GM19043 (cell line): ENCODE measurements around the gene OSBPL6.
"Not testable (repeated sequence)": the region's sequence is repeated elsewhere in the genome, so short reads cannot be mapped to it uniquely, and the experiment has no call there.

ENCODE experiments used
- ATAC-seq: cut with Tn5 transposase; IDR thresholded peaks from one replicate; pipeline ENCODE4 v1.9.1; 2021; ENCODE audit warnings: low read depth; ENCODE audit not compliant: unreplicated experiment

OSBPL6 gene

DNA sequence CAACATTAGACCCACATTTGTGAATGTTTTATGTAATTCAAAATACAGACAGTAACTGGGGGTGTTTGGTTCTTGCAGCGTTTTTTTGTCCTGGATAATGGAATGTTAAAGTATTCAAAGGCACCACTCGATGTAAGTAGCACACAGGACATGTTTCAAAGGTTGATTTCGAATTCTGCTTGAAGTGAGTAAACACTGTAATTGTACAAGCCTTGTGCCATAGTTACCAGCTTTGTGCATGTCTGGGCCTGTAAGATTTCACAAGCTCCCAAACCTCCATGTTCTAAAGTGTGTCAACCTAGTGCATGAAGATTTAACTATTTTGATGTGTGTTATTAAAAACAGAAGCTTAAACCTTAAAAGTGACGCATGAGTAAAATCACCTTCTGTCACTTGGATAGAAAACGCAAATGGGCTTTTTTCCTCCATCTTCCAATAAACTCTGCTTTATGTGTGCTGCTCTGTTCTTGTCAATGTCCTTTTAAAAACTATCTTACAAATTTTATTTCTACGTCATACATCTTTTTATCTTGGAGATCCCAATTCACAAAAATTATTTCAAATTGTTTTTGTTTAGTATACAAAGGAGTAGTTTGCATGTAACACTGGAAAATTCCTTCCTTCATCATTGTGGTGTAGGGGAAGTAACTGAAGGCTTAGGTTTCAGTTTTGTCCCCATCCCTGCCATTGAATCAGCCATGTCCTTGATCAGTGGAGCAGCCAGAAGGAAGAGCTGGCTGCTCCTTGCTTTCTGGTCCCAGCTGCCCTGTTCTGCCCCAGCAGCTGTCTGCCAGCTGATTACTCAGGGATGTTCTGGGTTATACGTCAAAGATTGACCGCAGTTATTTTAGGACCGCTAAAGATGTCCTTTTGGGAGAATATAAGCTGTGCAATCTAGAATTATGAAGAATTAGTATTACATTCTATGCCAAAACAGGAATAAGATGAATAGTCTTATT is 137.4 kb downstream of the OSBPL6 start:
- no peak for ATAC-seq

DNA sequence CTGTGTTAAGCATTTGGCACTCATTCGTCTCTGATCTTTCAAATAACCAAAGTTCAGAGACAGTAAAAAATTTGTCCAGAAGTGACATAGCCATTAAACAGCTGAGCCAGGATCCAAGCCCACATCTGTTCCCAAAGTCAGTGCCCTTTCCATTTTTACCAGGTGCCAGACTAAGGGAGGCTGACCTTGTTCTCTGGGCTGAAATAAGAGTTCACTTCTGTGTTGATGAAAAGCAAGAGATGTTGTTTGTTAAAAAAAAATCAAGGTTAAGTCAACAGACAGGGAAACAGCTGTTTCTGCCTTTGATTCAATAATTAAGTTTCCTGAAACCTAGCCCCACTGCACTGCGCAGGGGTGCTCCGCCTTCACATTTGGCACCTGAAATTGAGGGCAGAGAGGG is 139.5 kb downstream of the OSBPL6 start:
- ATAC-seq, result no peak

GRCh38 chr2:178335230-178335629 is 140.9 kb downstream of the OSBPL6 start:
- ATAC-seq, result no peak

DNA sequence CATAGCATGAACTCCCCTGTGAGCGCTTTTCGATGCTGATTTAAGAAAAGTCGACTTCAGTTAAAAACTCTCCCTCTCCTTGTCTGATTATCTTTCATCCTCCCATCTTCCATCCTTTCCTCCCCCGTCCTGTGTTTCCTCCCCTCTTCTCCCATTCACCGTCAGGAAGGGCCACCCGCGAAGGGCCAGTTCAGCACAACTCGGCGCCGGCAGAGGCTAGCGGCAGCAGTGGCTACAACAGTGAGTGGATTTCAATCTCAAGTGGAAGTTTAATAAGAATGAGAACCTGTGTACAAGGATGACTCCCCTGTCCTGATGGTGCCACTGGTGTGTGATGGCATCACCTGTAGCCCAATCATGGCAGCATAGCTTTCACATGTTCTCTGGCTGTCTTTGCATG is 149.8 kb downstream of the OSBPL6 start:
- ATAC-seq, result no peak

DNA sequence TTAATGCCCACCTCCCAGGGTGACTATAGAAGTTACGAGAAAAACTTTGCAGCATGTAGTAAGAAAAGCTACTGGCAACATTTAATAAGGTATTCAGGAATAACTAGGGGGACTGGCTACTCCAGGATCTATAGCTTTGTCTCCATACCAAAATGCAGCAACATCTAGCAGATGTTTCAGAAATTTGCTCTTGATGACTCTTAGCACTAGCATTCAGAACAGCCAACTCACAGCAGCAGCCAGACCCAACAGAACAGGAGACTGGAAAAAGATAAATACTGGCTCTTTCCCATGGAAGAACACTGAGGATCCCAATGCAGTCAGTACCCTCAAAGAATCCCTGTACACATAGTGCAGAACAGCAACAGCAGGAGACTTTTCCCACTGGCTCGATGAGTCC is 151.6 kb downstream of the OSBPL6 start:
- no peak for ATAC-seq

DNA sequence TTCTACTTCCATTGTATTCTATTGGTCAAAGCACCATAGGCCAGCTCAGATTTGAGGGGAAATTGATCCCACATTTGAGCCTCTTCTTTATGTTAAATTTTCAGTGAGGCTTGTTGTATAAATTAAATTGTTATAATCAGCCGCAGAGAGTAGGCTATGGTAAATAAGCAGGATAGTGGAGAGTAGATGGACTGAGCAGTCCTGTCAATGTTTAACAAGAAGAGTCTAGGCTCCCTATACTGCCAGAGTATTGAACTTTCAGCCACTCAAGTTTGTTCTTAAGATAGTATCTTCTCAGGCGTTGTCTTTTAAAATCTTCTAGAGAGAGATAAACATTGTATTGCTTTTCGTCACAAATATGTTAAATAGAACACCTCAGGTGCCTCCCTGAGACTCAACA is 155.7 kb downstream of the OSBPL6 start:
- ATAC-seq, result no peak

DNA sequence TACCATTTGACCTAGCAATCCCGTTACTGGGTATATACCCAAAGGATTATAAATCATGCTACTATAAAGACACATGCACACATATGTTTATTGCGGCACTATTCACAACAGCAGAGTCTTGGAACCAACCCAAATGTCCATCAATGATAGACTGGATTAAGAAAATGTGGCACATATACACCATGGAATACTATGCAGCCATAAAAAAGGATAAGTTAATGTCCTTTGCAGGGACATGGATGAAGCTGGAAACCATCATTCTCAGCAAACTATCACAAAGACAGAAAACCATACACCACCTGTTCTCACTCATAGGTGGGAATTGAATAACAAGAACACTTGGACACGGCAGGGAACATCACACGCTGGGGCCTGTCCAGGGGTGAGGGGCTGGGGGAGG is 163.4 kb downstream of the OSBPL6 start:
- ATAC-seq, result not testable (repeated sequence)

DNA sequence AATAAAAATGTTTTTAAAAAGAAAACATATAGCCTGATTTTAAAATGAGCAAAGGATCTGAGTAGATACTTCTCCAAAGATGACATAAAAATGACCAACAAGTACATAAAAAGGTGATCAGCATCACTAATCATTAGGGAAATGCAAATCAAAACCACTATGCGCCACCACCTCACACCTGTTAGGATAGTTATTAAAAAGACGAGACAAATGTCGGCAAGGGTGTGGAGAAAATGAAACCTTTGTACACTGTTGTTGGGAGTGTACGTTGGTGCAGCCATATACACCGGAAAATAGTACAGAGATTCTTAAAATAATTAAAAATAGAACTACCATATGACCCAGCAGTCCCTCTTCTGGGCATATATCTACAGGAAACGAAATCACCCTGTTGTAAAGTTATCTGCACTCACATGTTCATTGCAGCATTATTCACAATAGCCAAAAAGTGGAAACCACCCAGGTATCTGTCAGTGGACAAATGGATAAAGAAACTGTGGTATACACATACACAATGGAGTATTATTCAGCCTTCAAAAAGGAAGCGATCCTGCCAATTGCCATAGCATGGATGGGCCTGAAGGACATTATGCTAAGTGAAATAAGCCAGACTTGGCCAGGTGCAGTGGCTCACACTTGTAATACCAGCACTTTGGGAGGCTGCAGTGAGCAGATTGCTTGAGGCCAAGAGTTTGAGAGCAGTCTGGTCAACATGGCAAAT is 165.0 kb downstream of the OSBPL6 start:
- ATAC-seq, result no peak

- no peak for ATAC-seq
Measured at GRCh38 chr2:178361588-178361987, 167.3 kb downstream of the OSBPL6 start.

GRCh38 chr2:178363252-178363651 is 168.9 kb downstream of the OSBPL6 start:
- no peak for ATAC-seq

GRCh38 chr2:178365116-178365515 is 170.8 kb downstream of the OSBPL6 start:
- ATAC-seq, result no peak

DNA sequence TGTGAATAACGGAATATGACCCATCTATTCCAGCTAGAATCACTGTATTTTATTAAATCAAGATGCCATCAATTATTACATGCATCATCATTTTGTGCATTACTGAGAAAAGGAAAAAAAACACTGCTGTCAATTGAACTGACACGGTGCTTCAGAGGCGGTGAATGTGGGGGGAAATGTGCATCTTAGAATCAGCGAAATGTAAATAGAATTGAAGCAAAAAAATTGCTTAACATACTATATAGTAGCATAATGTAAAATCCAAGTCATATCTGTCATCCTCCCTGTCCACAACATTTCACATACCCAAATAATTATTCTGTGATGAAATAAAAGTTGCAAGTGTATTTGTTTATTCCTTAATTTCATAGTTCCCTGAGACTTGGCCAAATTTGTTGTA is 172.1 kb downstream of the OSBPL6 start:
- ATAC-seq, result no peak

DNA sequence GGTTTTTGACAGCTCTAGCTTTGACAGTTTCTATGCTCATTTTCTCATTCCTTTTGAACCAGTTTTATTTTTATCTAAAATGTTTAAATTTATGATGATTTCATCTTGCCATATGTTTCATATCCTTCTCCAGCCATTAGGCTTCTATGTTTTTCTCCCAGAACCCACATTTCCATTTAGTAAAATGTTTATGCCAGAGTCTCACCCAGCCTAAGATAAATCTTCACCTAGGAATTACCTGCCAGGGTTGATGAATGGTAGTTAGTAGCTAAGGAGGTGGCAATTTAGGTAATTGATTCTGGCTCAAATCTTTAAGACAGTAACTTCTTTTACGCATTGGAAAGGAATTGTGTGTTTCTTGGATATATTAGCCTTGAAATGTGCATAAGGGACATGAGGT is 173.0 kb downstream of the OSBPL6 start:
- ATAC-seq, result no peak

GRCh38 chr2:178374865-178375264 is 180.6 kb downstream of the OSBPL6 start:
- ATAC-seq, result no peak

DNA sequence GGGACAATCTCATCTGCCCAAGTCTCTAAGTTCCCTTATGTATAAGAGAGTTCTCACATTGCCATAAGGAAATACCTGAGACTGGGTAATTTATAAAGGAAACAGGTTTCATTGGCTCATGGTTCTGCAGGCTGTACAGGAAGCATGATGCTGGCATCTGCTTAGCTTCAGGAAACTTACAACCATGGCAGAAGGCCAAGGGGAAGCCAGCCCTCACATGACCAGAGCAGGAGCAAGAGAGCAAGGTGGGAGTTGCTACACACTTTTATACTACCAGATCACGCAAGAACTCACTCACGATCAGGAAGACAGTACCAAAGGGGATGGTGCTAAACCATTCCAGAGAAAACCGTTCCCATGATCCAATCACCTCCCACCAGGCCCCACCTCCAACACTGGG is 182.7 kb downstream of the OSBPL6 start:
- ATAC-seq, result no peak

DNA sequence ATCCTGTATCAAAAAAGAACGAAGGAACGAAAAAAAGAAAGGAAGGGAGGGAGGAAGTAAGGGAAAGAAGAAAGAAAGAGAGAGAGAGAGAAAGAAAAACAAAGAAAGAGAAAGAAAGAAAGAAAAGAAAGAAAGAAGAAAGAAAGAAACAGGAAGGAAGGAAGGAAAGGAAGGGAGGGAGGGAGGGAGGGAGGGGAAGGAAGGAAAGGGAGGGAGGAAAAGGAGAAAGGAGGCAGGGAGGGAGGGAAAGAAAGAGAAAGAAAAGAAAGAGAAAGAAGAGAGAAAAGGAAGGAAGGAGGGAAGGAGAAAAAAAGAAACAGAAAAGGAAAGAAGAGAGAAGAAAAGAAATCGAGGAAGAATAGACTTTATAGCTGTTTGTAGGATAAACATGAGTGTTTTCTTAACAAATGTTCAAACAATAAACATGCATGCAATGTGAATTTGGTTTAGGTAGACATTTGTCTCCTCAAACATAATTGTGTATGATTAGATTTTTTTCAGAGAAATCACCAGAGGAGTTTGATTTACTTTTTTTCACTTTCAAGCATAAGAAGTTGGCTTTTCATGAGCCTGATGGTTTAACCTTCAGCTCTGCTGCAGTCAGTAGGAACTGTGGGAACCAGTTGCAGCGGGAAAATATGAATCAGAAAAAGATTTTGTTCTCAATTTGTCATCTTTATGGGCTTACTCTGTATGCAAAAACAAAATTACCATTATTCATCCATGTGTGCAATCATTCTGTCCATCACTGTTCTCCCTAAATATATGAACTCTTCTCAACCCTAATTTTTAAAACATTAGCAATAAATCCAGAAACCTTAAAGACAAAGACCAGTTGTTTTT is 185.1 kb downstream of the OSBPL6 start:
- ATAC-seq, result no peak

- ATAC-seq, result no peak
Measured at GRCh38 chr2:178380763-178381162, 186.5 kb downstream of the OSBPL6 start.

DNA sequence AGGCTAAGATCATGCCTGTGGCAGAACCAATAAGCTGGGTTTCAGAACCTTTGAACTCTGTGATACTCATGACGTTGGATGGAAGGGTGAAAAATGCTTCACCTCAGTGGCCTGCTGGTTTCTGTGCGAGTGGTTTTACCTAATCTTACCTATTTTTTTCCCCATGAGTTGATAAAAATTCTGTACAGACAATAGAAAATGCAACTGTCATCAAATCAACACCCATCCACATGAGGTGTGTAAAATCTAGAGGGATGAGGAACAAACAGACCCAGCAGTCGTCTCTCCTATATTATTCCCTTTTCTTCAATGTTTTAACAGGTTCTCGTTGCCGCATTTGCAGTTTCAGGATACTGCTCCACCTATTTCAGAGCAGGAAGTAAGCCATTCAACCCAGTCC is 189.4 kb downstream of the OSBPL6 start:
- no peak for ATAC-seq

- no peak for ATAC-seq
Measured at GRCh38 chr2:178385595-178386148, 191.4 kb downstream of the OSBPL6 start.

- ATAC-seq, result no peak
Measured at GRCh38 chr2:178386986-178387597, 192.8 kb downstream of the OSBPL6 start.
